HTR-8/SVneo (cell line): ENCODE data around the gene ITPKC.
"Not testable (repeated sequence)": the region's sequence is repeated elsewhere in the genome, so short reads cannot be mapped to it uniquely, and the experiment has no call there.

ENCODE experiments used
- DNase-seq: peaks from one replicate; pipeline ENCODE4 v3.0.0; 2011; ENCODE audit warnings: low spot score, mixed read lengths; ENCODE audit not compliant: insufficient read length
- FAIRE-seq: peaks from 2 replicates; lab custom pipeline; 2011; peaks lifted over from hg19 to GRCh38; lab: Jason Lieb, UNC

Gene ITPKC

DNA sequence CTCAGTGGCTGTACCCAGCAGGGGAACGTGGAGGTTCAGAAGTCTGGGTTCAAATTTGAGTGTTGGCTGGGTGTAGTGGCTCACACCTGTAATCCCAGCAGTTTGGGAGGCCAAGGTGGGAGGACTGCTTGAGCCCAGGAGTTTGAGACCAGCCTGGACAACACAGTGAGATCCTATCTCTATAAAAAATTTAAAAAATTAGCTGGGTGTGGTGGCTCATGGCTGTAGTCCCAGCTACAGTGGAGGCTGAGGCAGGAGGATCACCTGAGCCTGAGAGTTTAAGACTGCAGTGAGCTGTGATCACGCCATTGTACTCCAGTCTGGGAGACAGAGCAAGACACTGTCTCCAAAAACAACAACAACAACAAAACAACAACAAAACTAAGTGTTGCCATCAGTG, 67.2 kb downstream of the ITPKC start:
- not testable (repeated sequence) for DNase-seq, FAIRE-seq

- FAIRE-seq: no peak
- DNase-seq: no peak
Observed at GRCh38 chr19:40785526-40785925, 68.6 kb downstream of the ITPKC start.

GRCh38 chr19:40786060-40787037, 69.4 kb downstream of the ITPKC start:
- FAIRE-seq: no peak
- DNase-seq: no peak
